ENCODE measurements around the gene CALR3. TPM values are rescaled to one million over a fixed set of nuclear protein-coding genes. Genes with fewer than 3 reads are reported as not detected.

Gene CALR3
- total and polyA plus RNA-seq, 2 of the 13 experiments (the other 11 are each of a cell fraction or from before 2014, with no cell fraction given), result not detected

GRCh38 chr19:16446724-16447368 is 49.1 kb downstream of the CALR3 start (continued):
- TF ChIP-seq DR1 (CRISPR knock-in tag; IDR thresholded peaks at IDR 0.05), result no peak
- no peak for TF ChIP-seq ZNF292 (CRISPR knock-in tag; IDR thresholded peaks at IDR 0.05; ENCODE audit: borderline replicate concordance, low read depth)
- 0 out of 2 replicates have a peak, but pooled peaks have one; percentile 45 for TF ChIP-seq NFKBIZ (CRISPR knock-in tag; IDR thresholded peaks at IDR 0.05)
- peak; percentile 44; the same call in 1 of the 2 replicates for TF ChIP-seq ZFY (CRISPR knock-in tag; IDR thresholded peaks at IDR 0.05)
- no peak for TF ChIP-seq MZF1 (CRISPR knock-in tag; IDR thresholded peaks at IDR 0.05; ENCODE audit: borderline replicate concordance)
- TF ChIP-seq CHCHD3 (CRISPR knock-in tag; IDR thresholded peaks at IDR 0.05), result no peak
- no peak for TF ChIP-seq ZNF496 (CRISPR knock-in tag; IDR thresholded peaks at IDR 0.05; ENCODE audit: insufficient replicate concordance)
- TF ChIP-seq IRX3 (CRISPR knock-in tag; IDR thresholded peaks at IDR 0.05; ENCODE audit: borderline replicate concordance, low read depth), result no peak
- no peak for TF ChIP-seq PRMT3 (CRISPR knock-in tag; IDR thresholded peaks at IDR 0.05; ENCODE audit: borderline replicate concordance, low read depth)
- no peak for TF ChIP-seq PBX2 (CRISPR knock-in tag; IDR thresholded peaks at IDR 0.05)
- no peak for TF ChIP-seq SMARCC2 (IDR thresholded peaks at IDR 0.05)
- 0 out of 2 replicates have a peak, but pooled peaks have one; percentile 38 for TF ChIP-seq ZNF691 (CRISPR knock-in tag; IDR thresholded peaks at IDR 0.05; ENCODE audit: borderline replicate concordance, low read depth)
- TF ChIP-seq NR2C2 (CRISPR knock-in tag; IDR thresholded peaks at IDR 0.05; ENCODE audit: borderline replicate concordance), result no peak
- peak; percentile 55 for TF ChIP-seq FOXA3 (CRISPR knock-in tag; IDR thresholded peaks at IDR 0.05)
- TF ChIP-seq SETDB1 (CRISPR knock-in tag; IDR thresholded peaks at IDR 0.05; ENCODE audit: borderline replicate concordance), result no peak
- no peak for TF ChIP-seq RBFOX2 (IDR thresholded peaks at IDR 0.05; ENCODE audit: low read depth, low read length)
- peak; percentile 51; the same call in 1 of the 2 replicates for TF ChIP-seq MYC (CRISPR knock-in tag; IDR thresholded peaks at IDR 0.05; ENCODE audit: borderline replicate concordance)
- TF ChIP-seq ZNF563 (CRISPR knock-in tag; IDR thresholded peaks at IDR 0.05), result no peak; the same call in 1 of the 2 replicates
- no peak for TF ChIP-seq YY1 (IDR thresholded peaks at IDR 0.05; ENCODE audit: insufficient read depth, insufficient replicate concordance, low read depth, low read length)
- no peak for TF ChIP-seq ZNF615 (CRISPR knock-in tag; IDR thresholded peaks at IDR 0.05; ENCODE audit: borderline replicate concordance)
- no peak for TF ChIP-seq ZBTB7B (CRISPR knock-in tag; IDR thresholded peaks at IDR 0.05)
- TF ChIP-seq ZNF639 (CRISPR knock-in tag; conservative IDR thresholded peaks at IDR 0.05), result no peak
- no peak for TF ChIP-seq CCAR2 (optimal IDR thresholded peaks at IDR 0.05; ENCODE audit: low read depth, low read length)
- no peak for TF ChIP-seq HNRNPLL (IDR thresholded peaks at IDR 0.05; ENCODE audit: low read depth, low read length, poor library complexity, severe bottlenecking)
- TF ChIP-seq HMGXB4 (CRISPR knock-in tag; IDR thresholded peaks at IDR 0.05; ENCODE audit: borderline replicate concordance in 1 of 2, low read depth in 1 of 2), result 0 out of 4 replicates have a peak, but pooled peaks of 1 of the 2 experiments have one; percentile 29
